ENCODE measurements around the gene CDK9.
A peak's percentile ranks its signal among the peaks of the same experiment; 100 is the strongest.
"Not testable (repeated sequence)": the region's sequence is repeated elsewhere in the genome, so short reads cannot be mapped to it uniquely, and the experiment has no call there.

Gene CDK9

GRCh38 chr9:127833555-127833954 lies 47.7 kb downstream of the CDK9 start:
- Histone ChIP-seq H3K27ac (replicated peaks) (peak overlapping the region; percentile 33), H3K27me3 (ENCODE audit: insufficient read depth, poor library complexity, severe bottlenecking) (no peaks in the 10 kb centered on the region), H3K4me3 (replicated peaks; ENCODE audit: insufficient read depth, low read length) (no peak overlapping the region)
- TF ChIP-seq SPI1 (IDR thresholded peaks at IDR 0.05; ENCODE audit: borderline replicate concordance, low read depth) (peak; percentile 84), REST (IDR thresholded peaks at IDR 0.05; ENCODE audit: insufficient replicate concordance, low read depth) (no peak)
- DNase-seq (ENCODE audit: low read depth in 1 of 2, low spot score in 1 of 2): peak in 1 of 2 experiments; percentile 38

- H3K27ac ChIP-seq (replicated peaks): peak overlapping the region; percentile 95
- peak; percentile 77 to 88 for DNase-seq (ENCODE audit: low read depth in 1 of 2, low spot score in 1 of 2)
- TF ChIP-seq GABPA (IDR thresholded peaks at IDR 0.05; ENCODE audit: low read depth) (no peak), POLR2AphosphoS5 (IDR thresholded peaks at IDR 0.05; ENCODE audit: low read depth) (peak; percentile 52; the same call in 1 of the 2 replicates)
- no peaks in the 10 kb centered on the region for H3K27me3 ChIP-seq (ENCODE audit: insufficient read depth, poor library complexity, severe bottlenecking)
- no peak overlapping the region; the same call in 1 of the 2 replicates for H3K4me3 ChIP-seq (replicated peaks; ENCODE audit: insufficient read depth, low read length)
These were observed 50.2 kb downstream of the CDK9 start for GRCh38 chr9:127835991-127836516.

- not testable (repeated sequence) for H3K4me3 ChIP-seq (replicated peaks; ENCODE audit: insufficient read depth, low read length); DNase-seq (ENCODE audit: low read depth in 1 of 2, low spot score in 1 of 2); H3K27me3 ChIP-seq (ENCODE audit: insufficient read depth, poor library complexity, severe bottlenecking)
- peak overlapping the region; percentile 95 for H3K27ac ChIP-seq (replicated peaks)
These were observed 50.7 kb downstream of the CDK9 start for GRCh38 chr9:127836561-127836960.

- no peaks in the 10 kb centered on the region for H3K27me3 ChIP-seq (ENCODE audit: insufficient read depth, poor library complexity, severe bottlenecking)
- H3K4me3 ChIP-seq (replicated peaks; ENCODE audit: insufficient read depth, low read length): no peak overlapping the region
- TF ChIP-seq REST (IDR thresholded peaks at IDR 0.05; ENCODE audit: insufficient replicate concordance, low read depth): no peak
- no peak for TF ChIP-seq CTCF (IDR thresholded peaks at IDR 0.05; ENCODE audit: insufficient read depth, low read length)
- TF ChIP-seq GABPA (IDR thresholded peaks at IDR 0.05; ENCODE audit: low read depth): no peak
- TF ChIP-seq SPI1 (IDR thresholded peaks at IDR 0.05; ENCODE audit: borderline replicate concordance, low read depth): no peak
- no peak for TF ChIP-seq POLR2AphosphoS5 (IDR thresholded peaks at IDR 0.05; ENCODE audit: low read depth)
- no peak for DNase-seq (ENCODE audit: low read depth in 1 of 2, low spot score in 1 of 2)
- no peak overlapping the region; the same call in 1 of the 2 replicates for H3K27ac ChIP-seq (replicated peaks)
These were observed 51.5 kb downstream of the CDK9 start for GRCh38 chr9:127837346-127837745.

- H3K27me3 ChIP-seq (ENCODE audit: insufficient read depth, poor library complexity, severe bottlenecking): no peaks in the 10 kb centered on the region
- H3K4me3 ChIP-seq (replicated peaks; ENCODE audit: insufficient read depth, low read length): no peak overlapping the region
- DNase-seq (ENCODE audit: low read depth in 1 of 2, low spot score in 1 of 2): no peak
- TF ChIP-seq GABPA (IDR thresholded peaks at IDR 0.05; ENCODE audit: low read depth) (no peak), POLR2AphosphoS5 (IDR thresholded peaks at IDR 0.05; ENCODE audit: low read depth) (no peak), SPI1 (IDR thresholded peaks at IDR 0.05; ENCODE audit: borderline replicate concordance, low read depth) (no peak), REST (IDR thresholded peaks at IDR 0.05; ENCODE audit: insufficient replicate concordance, low read depth) (no peak), CTCF (IDR thresholded peaks at IDR 0.05; ENCODE audit: insufficient read depth, low read length) (no peak)
- no peak overlapping the region for H3K27ac ChIP-seq (replicated peaks)
These were observed 52.7 kb downstream of the CDK9 start for GRCh38 chr9:127838375-127839078.

All from HL-60 (cell line).